OCI-LY1 (cell line): Measurements from ENCODE around the gene CEP19.
"Not testable (repeated sequence)": the region's sequence is repeated elsewhere in the genome, so short reads cannot be mapped to it uniquely, and the experiment has no call there.

ENCODE experiments used
- H2AFZ ChIP-seq: fragments of 200-600 bp; sonication (generic), shearing (Covaris generic); 2 replicates; pipeline ENCODE4 v1.6.0; 2014; ENCODE audit warnings: antibody characterized with exemption, mild to moderate bottlenecking, low read length
- H3F3A ChIP-seq: fragments of 200-600 bp; sonication (generic), shearing (Covaris generic); 2 replicates; pipeline ENCODE4 v1.6.0; 2014; ENCODE audit warnings: mild to moderate bottlenecking, antibody characterized with exemption, low read length, moderate library complexity; ENCODE audit not compliant: insufficient read depth
- H3K27ac ChIP-seq: fragments of 200-600 bp; sonication (generic); 2 replicates; pipeline ENCODE4 v1.5.1; 2014; ENCODE audit warnings: low read length, mixed run types, mild to moderate bottlenecking, low read depth; ENCODE audit not compliant: poor library complexity, severe bottlenecking
- H3K27me3 ChIP-seq: fragments of 200-600 bp; sonication (generic); 2 replicates; pipeline ENCODE4 v1.6.0; 2014; ENCODE audit warnings: antibody characterized with exemption, mild to moderate bottlenecking, low read length, moderate library complexity; ENCODE audit not compliant: insufficient read depth
- H3K36me3 ChIP-seq: fragments of 200-600 bp; sonication (generic); 2 replicates; pipeline ENCODE4 v1.6.1; 2014; ENCODE audit warnings: mild to moderate bottlenecking, antibody characterized with exemption, low read length, moderate library complexity, mixed read lengths; ENCODE audit not compliant: insufficient read depth
- H3K4me1 ChIP-seq: fragments of 200-600 bp; sonication (generic); 2 replicates; pipeline ENCODE4 v1.5.1; 2014; ENCODE audit warnings: mild to moderate bottlenecking, low read length, moderate library complexity; ENCODE audit not compliant: insufficient read depth, severe bottlenecking
- H3K4me2 ChIP-seq: fragments of 200-600 bp; sonication (generic), shearing (Covaris generic); 2 replicates; pipeline ENCODE4 v1.6.1; 2014; ENCODE audit warnings: low read length
- H3K4me3 ChIP-seq: fragments of 200-600 bp; sonication (generic); 2 replicates; pipeline ENCODE4 v1.5.1; 2014; ENCODE audit warnings: low read length, low read depth, mild to moderate bottlenecking, mixed read lengths; ENCODE audit not compliant: poor library complexity, severe bottlenecking
- H3K79me2 ChIP-seq: fragments of 200-600 bp; shearing (Covaris generic); 2 replicates; pipeline ENCODE4 v1.6.1; 2016; ENCODE audit warnings: mixed run types, low read length, mixed read lengths; ENCODE audit not compliant: insufficient read depth
- H3K9ac ChIP-seq: fragments of 200-600 bp; sonication (generic), shearing (Covaris generic); 2 replicates; pipeline ENCODE4 v1.6.1; 2014; ENCODE audit warnings: mild to moderate bottlenecking, low read length, mixed read lengths
- H3K9me2 ChIP-seq: fragments of 200-600 bp; sonication (generic), shearing (Covaris generic); 2 replicates; pipeline ENCODE4 v1.6.1; 2014; ENCODE audit warnings: low read depth, mild to moderate bottlenecking, low read length, mixed read lengths
- H3K9me3 ChIP-seq: fragments of 200-600 bp; shearing (Covaris generic); 2 replicates; pipeline ENCODE4 v1.6.1; 2014; ENCODE audit warnings: low read length, mixed read lengths
- H4K20me1 ChIP-seq: fragments of 200-600 bp; sonication (generic), shearing (Covaris generic); 2 replicates; pipeline ENCODE4 v1.6.0; 2016; ENCODE audit warnings: mild to moderate bottlenecking, low read length; ENCODE audit not compliant: insufficient read depth
- CTCF ChIP-seq: fragments of 200-600 bp; sonication (generic), shearing (Covaris generic); IDR thresholded peaks from 2 replicates; pipeline ENCODE4 v1.5.1; 2017; ENCODE audit warnings: mild to moderate bottlenecking, antibody characterized with exemption, low read length, moderate library complexity, mixed read lengths
- EZH2 ChIP-seq: fragments of 200-600 bp; sonication (generic), shearing (Covaris generic); IDR thresholded peaks from 2 replicates; pipeline ENCODE4 v1.8.0; 2017; ENCODE audit warnings: borderline replicate concordance, mixed run types, mild to moderate bottlenecking, antibody characterized with exemption, low read length, moderate library complexity, mixed read lengths

CEP19 gene

DNA sequence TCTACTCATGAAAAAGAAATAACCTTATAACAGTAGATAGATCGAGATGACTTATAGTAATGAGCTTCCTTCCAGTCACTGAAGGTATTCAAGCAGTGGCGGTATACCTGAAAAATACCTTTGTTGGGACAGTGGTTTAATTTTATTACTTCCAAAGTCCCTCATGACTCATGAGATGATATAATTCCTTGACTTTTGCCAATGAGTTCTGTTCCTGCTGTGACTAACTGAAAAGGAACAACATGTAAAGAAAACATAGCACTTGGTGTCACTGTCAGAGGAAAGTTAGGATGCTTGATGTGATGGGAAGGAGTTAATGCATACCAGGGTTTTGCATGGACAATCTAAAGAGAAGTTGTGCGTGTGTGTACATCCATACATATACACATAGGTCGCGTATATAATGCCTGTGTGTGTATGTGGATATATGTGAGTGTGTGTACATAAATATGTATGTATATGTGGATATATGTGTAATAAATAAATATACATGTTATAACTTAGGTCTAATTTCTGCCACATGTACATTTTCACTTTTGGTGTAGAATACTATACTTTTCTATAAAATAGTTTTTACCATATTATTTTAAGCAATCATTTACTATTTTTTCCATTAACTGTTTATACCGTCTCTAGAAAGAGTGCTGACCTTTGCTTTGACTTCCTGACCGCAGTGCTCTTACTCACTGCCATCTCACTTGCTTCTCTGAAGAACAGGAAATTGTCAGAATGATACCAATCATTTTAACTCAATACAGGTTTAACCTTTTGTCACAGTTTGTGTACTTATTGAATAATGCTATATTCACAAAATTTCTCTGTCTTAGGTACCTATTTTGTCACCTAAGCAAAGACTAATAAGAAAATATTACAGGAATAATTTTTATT lies 15.0 kb upstream of the CEP19 start:
- H2AFZ ChIP-seq, result no peak overlapping the region
- no peaks in the 10 kb centered on the region for H3K4me1 ChIP-seq
- no peaks in the 10 kb centered on the region for H4K20me1 ChIP-seq
- H3F3A ChIP-seq, result no peaks in the 10 kb centered on the region
- no peak overlapping the region for H3K27ac ChIP-seq
- no peak overlapping the region for H3K4me3 ChIP-seq
- no peaks in the 10 kb centered on the region for H3K27me3 ChIP-seq
- no peak overlapping the region for H3K4me2 ChIP-seq
- H3K9ac ChIP-seq, result no peak overlapping the region
- H3K79me2 ChIP-seq, result no peaks in the 10 kb centered on the region
- no peaks in the 10 kb centered on the region for H3K9me2 ChIP-seq
- H3K36me3 ChIP-seq, result peaks cover 70% of the 10 kb centered on the region
- TF ChIP-seq CTCF (no peak), EZH2 (no peak)
- H3K9me3 ChIP-seq, result no peaks in the 10 kb centered on the region

DNA sequence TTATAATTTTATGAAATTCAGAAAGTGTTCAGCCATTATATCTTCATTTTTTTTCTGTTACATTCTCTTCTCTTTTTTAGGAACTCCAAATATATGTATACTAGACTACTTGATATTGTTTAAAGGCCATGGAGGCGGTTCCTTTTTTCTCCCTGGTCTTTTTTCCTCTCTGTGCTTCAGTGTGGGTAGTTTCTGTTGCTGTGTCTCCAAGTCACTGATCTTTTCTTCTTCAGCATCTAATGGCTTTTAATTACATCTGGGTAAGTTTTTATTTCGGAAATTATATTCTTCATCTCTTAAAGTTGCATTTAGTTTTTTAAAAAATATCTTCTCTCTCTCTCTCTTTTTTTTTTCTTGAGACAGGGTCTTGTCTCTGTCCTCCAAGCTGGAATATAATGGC lies 9.0 kb upstream of the CEP19 start:
- no peak overlapping the region for H3K4me2 ChIP-seq
- peaks cover 84% of the 10 kb centered on the region for H3K36me3 ChIP-seq
- H3K79me2 ChIP-seq, result peaks cover 12% of the 10 kb centered on the region
- H3K27me3 ChIP-seq, result no peaks in the 10 kb centered on the region
- peaks cover 16% of the 10 kb centered on the region for H3K9me3 ChIP-seq
- TF ChIP-seq EZH2 (no peak), CTCF (no peak)
- no peak overlapping the region for H3K27ac ChIP-seq
- no peak overlapping the region for H3K4me3 ChIP-seq
- H3K9me2 ChIP-seq, result no peaks in the 10 kb centered on the region
- H3K9ac ChIP-seq, result no peak overlapping the region
- H3K4me1 ChIP-seq, result no peaks in the 10 kb centered on the region
- no peaks in the 10 kb centered on the region for H3F3A ChIP-seq
- no peak overlapping the region for H2AFZ ChIP-seq
- no peaks in the 10 kb centered on the region for H4K20me1 ChIP-seq

GRCh38 chr3:196717162-196717561 lies 5.1 kb upstream of the CEP19 start:
- not testable (repeated sequence) for H4K20me1 ChIP-seq, H3K9ac ChIP-seq, H3K9me2 ChIP-seq, H2AFZ ChIP-seq, H3K27ac ChIP-seq, H3K4me3 ChIP-seq, H3K4me2 ChIP-seq, H3F3A ChIP-seq, H3K27me3 ChIP-seq
- peaks cover 21% of the 10 kb centered on the region for H3K4me1 ChIP-seq
- H3K36me3 ChIP-seq, result peaks cover 47% of the 10 kb centered on the region
- peaks cover 17% of the 10 kb centered on the region for H3K79me2 ChIP-seq
- H3K9me3 ChIP-seq, result peaks cover 16% of the 10 kb centered on the region
